Adrenal gland (tissue), 12 donors: ENCODE results near the gene NPC1. TPM values are rescaled to one million over a fixed set of nuclear protein-coding genes. Genes with fewer than 3 reads are reported as not detected.

Source experiments
- DNase-seq, 7 donors: peaks; one replicate each; pipeline ENCODE4 v3.0.0-alpha.2; 2019 to 2020
- H3K27ac ChIP-seq, 5 donors: fragments of 200-600 bp; sonication (generic) in 4 of 5; 1 replicate in 3 of 5; 2 replicates in 2 of 5; pipeline versions ENCODE4 v1.5.1 to v1.8.0; 2016 to 2020; ENCODE audit warnings: mild to moderate bottlenecking in 1 of 5
- H3K27me3 ChIP-seq: fragments of 200-600 bp; 2 replicates; pipeline ENCODE4 v1.8.0; 2021
- H3K36me3 ChIP-seq, 2 donors: fragments of 200-600 bp; replicated peaks in 1 of 2; 1 replicate in 1 of 2; 2 replicates in 1 of 2; pipeline versions ENCODE4 v1.5.1 to v1.8.0; 2018 to 2022
- H3K4me1 ChIP-seq, 2 donors: fragments of 200-600 bp; replicated peaks in 1 of 2; 1 replicate in 1 of 2; 2 replicates in 1 of 2; pipeline versions ENCODE4 v1.5.1 to v1.8.0; 2018 to 2021
- H3K4me3 ChIP-seq, 4 donors: fragments of 200-600 bp; sonication (generic) in 3 of 4; one replicate each; pipeline ENCODE4 v1.5.1; 2016 to 2018
- H3K9me3 ChIP-seq, 3 donors: fragments of 200-600 bp; sonication (generic) in 1 of 3; replicated peaks in 1 of 3; 1 replicate in 2 of 3; 2 replicates in 1 of 3; pipeline versions ENCODE4 v1.5.1 to v1.8.0; 2016 to 2021
- POLR2A ChIP-seq, 2 donors: fragments of 450-650 bp; IDR thresholded peaks; one replicate each; pipeline ENCODE4 v1.6.1; 2017; ENCODE audit warnings: antibody characterized with exemption in 2 of 2, mild to moderate bottlenecking in 2 of 2, moderate library complexity in 1 of 2
- WGBS, 4 donors: extraction: QIAGEN DNeasy Blood & Tissue Kit in 2 of 4; methylation state at CpG; one replicate each; pipeline versions ENCODE4 v1.1.5 to v1.1.7; 2013 to 2017; 5-methylcytosine and 5-hydroxymethylcytosine counted together
- intact Hi-C, 2 donors: fragments of 100-400 bp; cut with DNase I; formaldehyde crosslinking; loops; one replicate each; pipeline versions ENCODE4 v1.14.1 to v1.15.0; 2022 to 2023
- polyA plus RNA-seq, 3 donors: library from polyadenylated mRNA; stranded (reverse); fragments of 200-250 nt in 2 of 3; fragments of 350-450 nt in 1 of 3; fragmentation: Illumina TruSeq in 1 of 3; extraction: RNeasy Lipid Tissue Mini Kit (QIAGEN cat#74804) in 1 of 3; gene quantifications; one replicate each; pipeline ENCODE4 v1.2.3, GENCODE V29; 2013 to 2014
- total RNA-seq, 9 donors: library from RNA; depleted of rRNA in 4 of 9; stranded (reverse); fragments of >200 nt in 4 of 9; fragments of 120-200 nt in 1 of 9; fragmentation: NEBNext Ultra II Directional in 1 of 9; extraction: Animal tissue kit (Norgen Biotek cat#: 25700) in 1 of 9; gene quantifications; one replicate each; pipeline versions ENCODE4 v1.1.0 to v1.2.4, GENCODE V29; 2013 to 2023
- TF ChIP-seq, protein P1 (sequence below), 6 experiments: fragments of 450-650 bp in 4 of 6; fragments of 200-600 bp in 2 of 6; sonication (generic) in 1 of 6; IDR thresholded peaks; 1 replicate in 5 of 6; 2 replicates in 1 of 6; pipeline versions ENCODE4 v1.5.1 to v1.8.0; 2016 to 2021; ENCODE audit warnings: antibody characterized with exemption in 6 of 6, mild to moderate bottlenecking in 2 of 6, moderate library complexity in 1 of 6
- donor health status: healthy with polysubstance abuse.
- donor health status: Bipolar disorder and iron deficiency.
- donor health status: DM: yes; HTN: yes; CAD: no.
- donor health status: DM: no; HTN: no; CAD: no.
- donor health status: DM: no; HTN: no; CAD: no.
- donor health status: DM: yes; HTN: yes; CAD: no.

Gene NPC1
- total and polyA plus RNA-seq, 12 donors, result 38.3 to 1,631 (median 117) TPM

- 37 to 56% (median 51%) methylated on average over 5 of the region's 5 CpGs for WGBS, 4 donors
- peak in 1 of 2 donors; percentile 40 for TF ChIP-seq POLR2A (IDR thresholded peaks at IDR 0.05)
- TF ChIP-seq, protein P1, sequence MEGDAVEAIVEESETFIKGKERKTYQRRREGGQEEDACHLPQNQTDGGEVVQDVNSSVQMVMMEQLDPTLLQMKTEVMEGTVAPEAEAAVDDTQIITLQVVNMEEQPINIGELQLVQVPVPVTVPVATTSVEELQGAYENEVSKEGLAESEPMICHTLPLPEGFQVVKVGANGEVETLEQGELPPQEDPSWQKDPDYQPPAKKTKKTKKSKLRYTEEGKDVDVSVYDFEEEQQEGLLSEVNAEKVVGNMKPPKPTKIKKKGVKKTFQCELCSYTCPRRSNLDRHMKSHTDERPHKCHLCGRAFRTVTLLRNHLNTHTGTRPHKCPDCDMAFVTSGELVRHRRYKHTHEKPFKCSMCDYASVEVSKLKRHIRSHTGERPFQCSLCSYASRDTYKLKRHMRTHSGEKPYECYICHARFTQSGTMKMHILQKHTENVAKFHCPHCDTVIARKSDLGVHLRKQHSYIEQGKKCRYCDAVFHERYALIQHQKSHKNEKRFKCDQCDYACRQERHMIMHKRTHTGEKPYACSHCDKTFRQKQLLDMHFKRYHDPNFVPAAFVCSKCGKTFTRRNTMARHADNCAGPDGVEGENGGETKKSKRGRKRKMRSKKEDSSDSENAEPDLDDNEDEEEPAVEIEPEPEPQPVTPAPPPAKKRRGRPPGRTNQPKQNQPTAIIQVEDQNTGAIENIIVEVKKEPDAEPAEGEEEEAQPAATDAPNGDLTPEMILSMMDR (IDR thresholded peaks at IDR 0.05), result no peak
- H3K4me3 ChIP-seq, result no peak overlapping the region
- H3K36me3 ChIP-seq, result peaks cover 0 to 41% of the 10 kb centered on the region in 2 donors
- no peaks in the 10 kb centered on the region for H3K27me3 ChIP-seq
- peak overlapping the region; percentile 73 to 91 (median 83) for H3K27ac ChIP-seq
- peaks cover 29 to 46% of the 10 kb centered on the region in 2 donors for H3K4me1 ChIP-seq
- no peaks in the 10 kb centered on the region for H3K9me3 ChIP-seq
- DNase-seq, result peak in 3 of 7 donors; percentile 45 to 72 (median 69)
- intact Hi-C loops, result no loop called here
Observed at GRCh38 chr18:23572570-23572969, 13.7 kb downstream of the NPC1 start.

GRCh38 chr18:23572012-23572411 is 14.3 kb downstream of the NPC1 start:
- TF ChIP-seq POLR2A (IDR thresholded peaks at IDR 0.05), result no peak
- TF ChIP-seq, protein P1 (IDR thresholded peaks at IDR 0.05), result no peak
- Histone ChIP-seq H3K27me3 (no peaks in the 10 kb centered on the region), H3K27ac (peak overlapping the region; percentile 59 to 91 (median 77)), H3K9me3 (no peaks in the 10 kb centered on the region), H3K36me3 (peaks cover 0 to 47% of the 10 kb centered on the region in 2 donors), H3K4me1 (peaks cover 29 to 46% of the 10 kb centered on the region in 2 donors), H3K4me3 (no peak overlapping the region)
- no peak for DNase-seq
- intact Hi-C loops, result no loop called here
- WGBS, 4 donors, result 43 to 58% (median 52%) methylated on average over 2 of the region's 2 CpGs

DNA sequence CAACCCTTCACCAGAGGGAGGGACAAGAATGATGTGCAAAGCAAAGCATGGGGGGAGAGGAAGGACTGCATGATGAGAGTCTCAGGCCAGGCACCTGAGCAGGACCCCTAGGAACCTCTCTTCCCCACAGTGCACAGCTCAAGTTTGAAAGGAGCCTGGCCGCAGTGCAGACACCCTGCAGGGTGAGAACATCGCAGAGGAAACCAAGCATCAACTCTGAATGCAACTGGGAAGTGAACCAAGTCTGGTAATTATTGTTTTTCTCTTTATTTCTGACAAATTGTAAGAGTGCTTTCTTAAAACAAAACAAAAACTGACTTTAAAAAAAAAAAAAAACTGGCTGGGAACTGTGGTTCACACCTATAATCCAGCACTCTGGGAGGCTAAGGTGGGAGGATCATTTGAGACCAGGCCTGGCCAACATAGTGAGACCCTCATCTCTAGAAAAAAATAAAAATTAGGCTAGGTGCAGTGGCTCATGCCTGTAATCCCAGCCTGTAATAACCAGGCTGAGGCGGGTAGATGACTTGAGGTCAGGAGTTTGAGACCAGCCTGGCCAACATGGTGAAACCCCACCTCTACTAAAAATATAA is 15.3 kb downstream of the NPC1 start:
- intact Hi-C loops, result no loop called here
- H3K27me3 ChIP-seq, result no peaks in the 10 kb centered on the region
- H3K9me3 ChIP-seq, result no peaks in the 10 kb centered on the region
- DNase-seq, result no peak
- 57 to 96% (median 80%) methylated on average over 3 of the region's 3 CpGs for WGBS, 4 donors
- H3K4me1 ChIP-seq, result peaks cover 29 to 46% of the 10 kb centered on the region in 2 donors
- H3K36me3 ChIP-seq, result peaks cover 0 to 57% of the 10 kb centered on the region in 2 donors
- H3K27ac ChIP-seq, result peak overlapping the region in 1 of 5 donors; percentile 1
- TF ChIP-seq POLR2A (IDR thresholded peaks at IDR 0.05), result no peak
- TF ChIP-seq, protein P1 (IDR thresholded peaks at IDR 0.05), result no peak
- H3K4me3 ChIP-seq, result no peak overlapping the region

GRCh38 chr18:23569299-23570063 is 16.8 kb downstream of the NPC1 start:
- Histone ChIP-seq H3K4me3 (no peak overlapping the region), H3K36me3 (peaks cover 0 to 57% of the 10 kb centered on the region in 2 donors), H3K27ac (no peak overlapping the region), H3K9me3 (no peaks in the 10 kb centered on the region), H3K4me1 (peaks cover 22 to 37% of the 10 kb centered on the region in 2 donors), H3K27me3 (no peaks in the 10 kb centered on the region)
- intact Hi-C loops, result no loop called here
- DNase-seq, result no peak
- WGBS, 4 donors, result 95 to 99% (median 97%) methylated on average over 5 of the region's 5 CpGs
- TF ChIP-seq POLR2A (IDR thresholded peaks at IDR 0.05), result no peak
- TF ChIP-seq, protein P1 (IDR thresholded peaks at IDR 0.05), result no peak
